Limb (tissue), 2 donors: ENCODE measurements around the gene LRIT1.
A peak's percentile ranks its signal among the peaks of the same experiment; 100 is the strongest.

Experiments
- DNase-seq, 2 donors: peaks; one replicate each; pipeline ENCODE4 v3.0.0-alpha.2; 2016; ENCODE audit errors: extremely low spot score in 2 of 2

The LRIT1 gene

GRCh38 chr10:84214612-84215235 is 26.6 kb downstream of the LRIT1 start:
- DNase-seq: no peak

GRCh38 chr10:84214046-84214572 is 27.2 kb downstream of the LRIT1 start:
- DNase-seq: no peak

DNA sequence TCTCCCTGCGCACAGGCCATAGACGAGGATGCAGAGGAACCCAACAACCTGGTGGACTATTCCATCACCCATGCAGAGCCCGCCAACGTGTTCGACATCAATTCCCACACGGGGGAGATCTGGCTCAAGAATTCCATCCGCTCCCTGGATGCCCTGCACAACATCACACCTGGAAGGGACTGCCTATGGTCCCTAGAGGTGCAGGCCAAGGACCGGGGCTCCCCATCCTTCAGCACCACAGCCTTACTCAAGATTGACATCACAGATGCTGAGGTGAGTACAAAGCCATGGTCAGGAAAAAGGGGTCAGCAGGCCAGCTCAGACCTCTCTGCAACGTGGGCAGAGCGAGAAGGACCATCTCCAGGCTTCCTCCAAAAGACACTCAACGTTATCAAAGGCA is 28.3 kb downstream of the LRIT1 start:
- DNase-seq: no peak

GRCh38 chr10:84212014-84212413 is 29.3 kb downstream of the LRIT1 start:
- no peak for DNase-seq

GRCh38 chr10:84211566-84211965 is 29.8 kb downstream of the LRIT1 start:
- no peak for DNase-seq

DNA sequence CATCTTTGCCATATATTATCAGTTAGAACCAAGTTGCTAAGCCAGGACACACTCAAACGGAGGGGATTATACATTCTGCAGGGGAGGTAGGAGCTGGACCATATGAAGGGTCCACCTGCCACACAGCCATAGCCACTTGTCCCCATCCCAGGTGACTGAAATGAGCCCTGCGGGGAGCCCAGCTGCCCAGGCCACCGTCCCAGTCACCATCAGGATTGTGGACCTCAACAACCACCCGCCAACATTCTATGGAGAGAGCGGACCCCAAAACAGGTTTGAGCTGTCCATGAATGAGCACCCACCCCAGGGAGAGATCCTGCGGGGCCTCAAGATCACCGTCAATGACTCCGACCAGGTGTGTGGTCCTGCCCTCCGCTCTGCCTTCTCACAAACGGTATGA is 33.3 kb downstream of the LRIT1 start:
- no peak for DNase-seq

DNA sequence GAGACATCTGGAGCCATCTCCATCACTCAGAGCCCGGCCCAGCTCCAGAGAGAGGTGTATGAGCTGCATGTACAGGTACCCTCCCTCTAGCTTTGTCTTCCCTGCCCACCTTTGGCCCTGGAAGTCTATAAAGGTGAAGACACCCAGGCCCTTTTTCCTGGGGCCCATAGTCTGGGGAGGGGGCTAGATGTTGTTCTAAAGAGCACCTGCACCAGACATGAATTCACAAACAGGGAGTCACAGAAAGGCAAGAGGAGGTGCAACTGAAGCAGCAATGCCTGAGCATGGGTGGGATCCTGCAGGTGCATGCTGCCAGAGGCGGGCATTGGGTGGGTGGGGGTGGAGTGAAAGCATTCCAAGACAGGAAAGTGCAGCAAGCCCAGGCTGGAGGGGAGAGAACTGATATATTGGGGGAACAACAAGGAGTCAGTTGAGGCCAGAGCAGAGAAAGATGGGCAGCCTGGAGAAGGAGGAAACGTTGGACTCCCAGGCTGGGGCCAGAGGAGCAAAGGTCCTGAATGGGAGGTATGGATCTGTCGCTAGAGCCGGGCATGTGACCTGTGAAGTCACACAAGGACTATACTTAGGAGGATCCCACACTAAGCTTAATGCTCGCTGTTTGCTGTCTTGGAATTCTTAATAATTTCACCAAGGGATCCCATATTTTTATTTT is 35.4 kb downstream of the LRIT1 start:
- DNase-seq: no peak

DNA sequence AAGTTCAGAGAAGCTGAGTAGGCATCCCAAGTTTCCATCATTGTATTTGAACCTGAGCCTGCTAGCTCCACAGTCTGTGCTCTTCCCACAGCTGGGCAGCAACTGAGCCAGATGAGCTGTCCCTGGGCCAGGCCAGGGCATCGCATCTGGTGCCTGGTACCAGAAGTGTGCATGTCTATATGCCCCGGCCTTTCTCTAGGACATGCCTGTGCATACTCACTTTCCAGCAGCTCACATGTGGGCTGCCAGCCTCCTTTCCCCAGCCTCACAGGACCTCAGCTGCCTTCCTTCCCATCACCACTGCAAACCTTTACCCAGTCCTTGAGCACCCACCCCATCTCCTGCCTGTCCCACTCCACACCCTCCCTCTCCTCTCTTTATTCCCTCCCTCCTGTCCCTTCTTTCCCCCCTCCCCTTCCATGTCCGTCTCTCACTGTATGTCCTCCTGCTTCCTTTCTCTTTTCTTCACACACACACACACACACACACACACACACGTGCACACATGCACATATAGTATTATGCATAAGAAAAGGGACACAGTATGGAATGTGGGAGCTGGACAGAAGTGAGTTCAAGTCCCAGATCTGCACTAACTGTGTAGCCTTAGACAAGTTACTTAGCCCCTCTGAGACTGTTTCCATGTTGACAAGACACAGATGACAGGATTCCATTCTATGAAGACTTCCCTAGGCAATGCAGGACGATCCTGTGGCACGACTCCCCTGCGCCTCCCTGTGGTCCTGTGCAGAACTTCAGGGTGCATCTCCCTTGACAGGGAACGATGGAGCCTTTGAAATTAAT is 36.1 kb downstream of the LRIT1 start:
- DNase-seq: peak; percentile 8 to 63

DNA sequence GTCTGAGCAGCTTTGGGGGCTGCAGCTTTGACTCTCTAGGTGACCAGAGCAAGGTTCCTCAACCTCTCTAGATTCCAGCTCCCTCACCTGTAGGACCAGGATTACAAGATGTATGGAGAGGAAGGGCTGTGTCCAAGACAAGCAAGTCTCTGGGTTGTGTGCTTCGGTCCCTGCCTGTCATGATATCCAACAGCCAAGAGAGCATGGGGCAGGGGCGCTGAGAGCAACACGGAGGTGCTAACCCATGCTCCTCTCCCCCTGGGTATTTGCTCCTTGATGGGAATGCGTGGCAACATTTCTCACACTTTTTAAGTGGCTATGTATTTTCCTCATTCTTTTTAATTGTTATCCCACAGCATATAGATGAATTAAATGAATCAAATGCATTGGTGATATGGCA is 36.7 kb downstream of the LRIT1 start:
- DNase-seq: no peak

- DNase-seq: no peak
These were observed 37.2 kb downstream of the LRIT1 start for GRCh38 chr10:84204122-84204521.

DNA sequence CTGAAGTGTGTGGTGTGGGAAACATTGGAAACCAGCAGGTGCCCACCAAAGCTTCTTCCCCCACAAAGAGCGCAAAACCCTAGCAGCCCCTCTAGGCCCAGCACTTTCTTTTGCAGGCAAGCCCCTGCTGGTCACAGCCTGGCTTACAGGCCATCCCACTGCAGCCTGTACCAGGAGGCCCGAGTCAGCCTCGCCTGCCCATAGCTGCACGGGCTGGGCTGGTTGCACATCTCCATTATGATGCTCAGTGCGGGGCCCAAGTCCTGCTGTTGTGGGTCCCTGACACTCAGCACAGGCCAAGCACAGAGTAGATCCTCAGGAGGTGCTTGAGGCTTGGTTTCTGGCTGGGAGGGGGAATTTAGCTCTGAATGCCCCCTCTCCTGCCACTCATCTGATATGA is 39.0 kb downstream of the LRIT1 start:
- DNase-seq: no peak

GRCh38 chr10:84201682-84202081 is 39.7 kb downstream of the LRIT1 start:
- DNase-seq: no peak

- no peak for DNase-seq
These were observed 40.1 kb downstream of the LRIT1 start for GRCh38 chr10:84201244-84201606.

DNA sequence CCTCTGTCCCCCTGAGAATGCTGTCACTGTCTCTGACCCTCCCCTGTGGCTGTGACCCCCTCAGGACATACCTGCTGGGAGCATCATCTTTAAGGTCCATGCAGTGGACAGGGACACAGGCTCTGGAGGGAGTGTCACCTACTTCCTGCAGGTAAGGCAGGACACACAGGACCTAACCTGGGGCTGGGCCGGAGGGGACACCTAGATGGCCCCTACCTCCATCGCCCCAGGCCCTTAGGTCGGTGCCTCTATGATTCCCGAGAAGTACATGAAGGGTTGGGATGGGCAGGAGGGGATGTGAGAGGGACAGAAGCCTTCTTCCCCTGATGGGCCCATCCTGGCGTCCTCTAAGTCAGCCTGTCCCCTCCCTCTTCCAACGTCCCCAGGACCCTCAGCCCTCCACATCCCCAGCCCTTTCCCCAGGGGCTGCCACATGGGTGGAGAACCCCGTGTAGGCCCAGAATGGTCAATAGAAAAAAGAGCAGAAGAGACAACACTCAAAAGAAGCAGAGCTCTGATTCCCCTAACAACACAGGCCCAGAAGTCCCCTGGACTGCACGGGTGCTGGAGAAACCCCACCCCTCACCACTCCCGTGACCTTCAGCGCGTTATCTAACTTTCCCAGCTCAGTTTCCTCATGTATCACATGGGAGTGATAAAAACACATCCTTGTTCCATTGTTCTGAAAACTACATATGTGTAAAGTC is 40.7 kb downstream of the LRIT1 start:
- DNase-seq: no peak

GRCh38 chr10:84198206-84198915 is 43.0 kb downstream of the LRIT1 start:
- DNase-seq: no peak

DNA sequence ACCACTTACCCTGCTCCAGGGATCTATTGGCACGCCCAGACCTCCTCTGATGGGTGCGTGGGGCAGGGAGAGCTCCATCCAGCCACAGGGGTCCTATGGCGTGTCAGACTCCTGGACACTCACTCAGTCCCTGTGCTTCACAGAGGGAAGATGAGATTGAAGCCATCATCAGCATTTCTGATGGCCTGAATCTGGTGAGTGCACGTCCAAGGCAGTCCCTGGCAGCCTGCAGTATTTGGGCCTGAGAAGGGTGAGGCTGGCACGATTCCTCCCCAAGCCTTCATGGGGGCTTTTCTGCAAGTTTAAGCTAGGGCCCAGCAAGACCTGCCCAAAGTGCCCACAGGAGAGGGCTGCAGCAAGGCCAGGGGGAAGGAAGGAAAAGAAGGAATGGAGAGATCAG is 43.7 kb downstream of the LRIT1 start:
- no peak for DNase-seq

- no peak for DNase-seq
These were observed 44.4 kb downstream of the LRIT1 start for GRCh38 chr10:84196941-84197340.

DNA sequence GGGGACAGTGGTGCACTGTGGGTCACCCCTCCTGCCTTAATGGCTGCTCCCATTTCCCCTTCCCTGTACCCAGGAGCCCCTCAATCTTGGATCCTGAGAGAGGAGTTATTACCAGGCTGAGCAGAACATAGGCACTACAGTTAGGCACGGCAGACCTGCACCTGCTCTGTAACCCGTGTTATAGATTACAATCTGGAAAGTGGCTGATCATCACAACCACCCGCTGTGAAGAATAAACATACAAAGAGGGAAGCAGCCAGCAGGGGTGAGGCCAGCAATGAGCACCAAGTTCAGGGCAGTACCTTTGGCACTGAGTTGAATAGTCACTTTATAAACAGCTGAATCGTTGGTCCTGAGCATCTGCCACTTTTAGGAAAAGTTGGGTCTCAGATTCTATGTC is 45.3 kb downstream of the LRIT1 start:
- DNase-seq: no peak

DNA sequence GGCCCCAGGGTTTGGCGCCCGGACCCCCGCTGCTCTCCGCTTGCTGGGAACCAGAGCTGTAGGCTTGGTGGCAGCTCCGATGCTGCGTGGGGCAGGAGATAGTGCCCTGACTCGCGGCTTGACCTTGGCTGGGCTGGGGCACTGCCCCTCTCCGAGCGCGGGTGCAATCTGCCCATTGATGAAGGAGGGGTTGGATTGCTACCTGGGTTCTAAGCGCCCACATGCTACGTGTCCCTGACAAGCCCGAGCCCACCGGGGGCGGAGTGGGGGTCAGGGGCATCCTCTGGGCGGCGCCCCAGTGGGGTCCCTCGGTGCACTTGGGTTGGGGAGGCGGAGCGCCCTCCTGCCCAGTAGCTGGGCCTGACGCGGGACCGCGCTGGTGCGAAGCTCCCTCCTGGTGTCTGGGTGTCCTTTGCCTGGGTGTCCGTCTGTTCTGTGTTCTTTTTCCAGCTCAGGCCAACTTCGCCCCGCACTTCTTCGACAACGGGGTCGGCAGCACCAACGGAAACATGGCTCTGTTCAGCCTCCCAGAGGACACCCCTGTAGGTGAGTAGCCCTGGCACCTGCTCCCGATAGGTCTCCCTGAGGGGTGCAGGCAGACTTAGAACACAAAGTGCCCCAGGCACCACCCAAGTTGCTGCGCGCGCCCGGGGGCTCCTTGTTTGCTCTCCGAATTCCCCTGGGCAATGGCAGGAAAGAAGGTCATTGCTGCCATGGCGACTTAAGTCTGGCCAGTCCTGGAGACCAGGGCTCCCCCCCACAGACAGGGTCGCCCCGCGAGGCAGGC is 46.1 kb downstream of the LRIT1 start:
- no peak for DNase-seq

DNA sequence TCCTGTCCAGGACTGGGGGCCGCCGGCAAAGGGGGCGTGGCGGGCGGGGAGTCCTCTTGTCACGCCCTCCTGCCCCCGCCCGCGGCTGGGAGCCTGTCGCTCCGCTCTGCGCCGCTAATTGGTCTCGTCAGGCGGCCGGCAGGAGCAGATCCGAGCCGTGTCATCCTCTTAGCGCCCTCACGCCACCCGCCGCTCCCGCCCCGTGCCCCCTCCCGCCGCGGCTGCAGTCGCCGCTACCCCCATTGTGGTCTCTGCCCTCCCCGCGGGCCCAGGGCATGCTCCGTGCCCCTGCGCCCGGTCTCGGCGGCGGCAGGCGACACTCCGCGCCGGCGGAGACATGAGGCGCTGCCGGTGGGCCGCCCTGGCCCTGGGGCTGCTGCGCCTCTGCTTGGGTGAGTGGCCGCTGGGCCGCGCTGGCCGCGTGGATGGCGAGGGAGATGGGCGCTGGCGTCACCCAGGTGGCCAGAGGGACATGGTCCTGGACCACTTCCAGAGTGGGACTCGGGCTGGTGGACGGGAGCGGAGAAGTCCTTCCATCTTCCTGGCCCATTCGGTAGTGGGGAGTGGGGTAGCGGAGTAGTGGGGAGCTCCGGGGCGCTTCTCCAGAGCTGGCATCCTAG is 46.8 kb downstream of the LRIT1 start, which contains the start of gene CDHR1:
CDHR1 (plus strand) TSS at position 114 of the 620 bp plus-strand sequence; CDS start at position 338, 224 bp downstream.
- DNase-seq: peak; percentile 21 to 53
